GM21619 (cell line): ENCODE results near the gene CMTR1.
"Not testable (repeated sequence)": the region's sequence is repeated elsewhere in the genome, so short reads cannot be mapped to it uniquely, and the experiment has no call there.

Source experiments
- ATAC-seq: cut with Tn5 transposase; IDR thresholded peaks from one replicate; pipeline ENCODE4 v1.9.1; 2021; ENCODE audit not compliant: unreplicated experiment

CMTR1 gene

DNA sequence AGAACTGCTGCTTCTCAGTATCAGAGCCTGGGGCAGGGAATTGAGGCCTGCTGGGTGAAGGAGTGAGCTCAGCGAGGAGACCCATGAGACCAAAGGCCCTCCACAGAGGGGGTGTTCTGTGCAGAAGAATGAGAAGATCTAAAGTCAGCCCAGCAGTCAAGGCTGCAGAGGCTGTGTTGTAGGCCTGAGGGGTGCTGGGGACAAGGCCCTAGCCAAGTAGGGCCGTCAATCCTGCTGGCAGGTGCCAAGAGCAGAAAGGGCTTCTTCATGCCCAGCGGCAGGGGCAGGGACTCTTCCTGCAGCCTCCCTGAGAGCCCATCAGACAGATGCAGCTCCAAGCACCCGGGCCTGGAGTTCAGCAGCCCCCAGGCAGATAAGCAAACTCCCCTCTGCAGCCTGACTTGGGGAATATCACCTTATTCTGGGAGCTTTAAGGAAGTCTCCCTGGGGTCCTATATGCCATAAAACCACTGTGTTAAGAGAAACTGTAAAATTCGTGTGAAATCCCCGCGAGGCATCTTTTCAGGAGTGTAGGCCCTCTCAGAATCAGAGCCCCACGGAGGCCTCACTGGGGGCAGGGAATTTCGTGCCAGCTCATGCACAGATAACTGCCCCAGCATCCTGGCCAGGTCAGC, 57.6 kb downstream of the CMTR1 start:
- ATAC-seq = no peak

DNA sequence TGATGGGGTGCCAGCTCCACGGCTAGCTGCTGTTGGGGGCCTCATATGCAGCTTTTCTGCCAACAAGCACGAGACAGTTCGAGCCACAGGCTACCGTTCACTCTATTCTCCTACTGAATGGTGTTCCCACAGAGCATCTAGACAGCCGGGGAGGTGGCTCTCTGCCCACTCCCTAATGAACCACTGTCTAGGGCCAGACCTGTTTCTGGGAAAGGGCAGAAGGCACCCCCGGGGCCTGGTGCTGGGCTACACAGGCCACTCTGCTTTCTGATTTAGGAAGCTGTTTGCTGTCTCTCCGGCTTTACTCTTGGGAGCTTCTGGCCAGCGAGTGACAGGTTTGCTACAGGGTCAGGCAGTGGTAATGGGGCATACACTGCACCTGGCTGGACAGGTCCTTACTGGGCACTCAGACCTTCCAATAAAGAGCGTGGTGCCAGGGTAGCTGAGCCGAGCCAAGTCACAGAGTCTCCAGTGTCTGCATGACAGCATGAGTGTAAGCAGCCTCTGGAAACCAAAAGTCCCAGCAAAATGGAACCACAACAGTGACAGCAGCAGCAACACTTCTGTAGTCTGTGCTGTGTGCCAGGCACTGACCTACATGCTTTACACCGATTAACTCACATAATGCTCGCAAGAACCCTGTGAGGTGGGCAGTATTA, 58.3 kb downstream of the CMTR1 start:
- ATAC-seq = no peak

DNA sequence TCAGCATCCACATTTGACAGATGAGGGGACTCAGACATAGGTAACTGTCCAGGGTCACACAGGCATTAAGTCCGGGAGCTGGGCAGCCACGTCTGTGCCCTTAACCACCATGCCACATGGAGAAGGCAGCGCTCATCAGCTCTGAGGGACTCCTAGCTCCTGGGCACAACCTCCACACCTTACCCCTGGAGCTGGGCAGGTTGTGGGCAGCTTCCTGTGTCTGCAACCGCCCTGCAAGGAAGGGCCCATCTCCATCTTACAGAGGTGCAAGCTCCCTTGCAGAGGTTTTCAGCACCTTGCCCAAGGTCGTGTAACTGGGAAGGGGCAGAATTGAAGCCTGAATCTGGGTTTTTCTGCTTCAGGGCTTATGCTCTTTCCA, 58.8 kb downstream of the CMTR1 start:
- no peak for ATAC-seq

DNA sequence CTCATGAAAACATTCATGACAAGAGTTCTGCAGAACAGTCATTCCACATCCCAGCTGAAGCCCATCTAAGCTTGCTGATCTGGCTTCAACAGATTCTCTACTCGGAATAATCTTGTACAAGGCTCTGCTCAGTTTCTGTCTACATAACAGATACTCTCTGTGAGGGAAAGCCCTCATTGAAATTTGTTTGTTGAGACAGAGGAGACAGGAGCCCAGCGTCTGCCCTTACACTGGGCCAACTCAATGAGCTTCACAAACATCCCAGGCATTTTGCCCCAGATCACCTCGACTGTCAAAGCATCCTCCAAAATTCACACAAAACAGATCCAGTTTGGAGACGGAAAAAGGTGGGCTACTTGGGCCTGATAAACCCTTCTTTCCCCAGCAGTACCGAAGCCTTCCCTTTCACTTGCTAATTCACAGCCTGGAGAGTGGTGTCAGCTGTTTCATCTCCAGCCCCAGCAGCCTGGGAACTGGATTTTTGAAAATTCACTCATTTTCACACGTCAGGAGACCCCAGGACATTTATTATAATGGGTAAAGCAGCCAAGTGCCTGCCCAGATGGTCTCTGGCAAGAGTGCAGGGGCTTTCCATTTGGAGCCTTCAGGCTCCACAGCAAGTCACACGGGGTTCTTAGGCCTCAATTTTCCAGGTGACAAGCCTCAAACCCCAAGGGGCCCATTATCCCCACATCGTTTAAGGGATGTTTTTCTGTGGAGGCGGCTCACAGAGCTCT, 59.4 kb downstream of the CMTR1 start:
- ATAC-seq = no peak

DNA sequence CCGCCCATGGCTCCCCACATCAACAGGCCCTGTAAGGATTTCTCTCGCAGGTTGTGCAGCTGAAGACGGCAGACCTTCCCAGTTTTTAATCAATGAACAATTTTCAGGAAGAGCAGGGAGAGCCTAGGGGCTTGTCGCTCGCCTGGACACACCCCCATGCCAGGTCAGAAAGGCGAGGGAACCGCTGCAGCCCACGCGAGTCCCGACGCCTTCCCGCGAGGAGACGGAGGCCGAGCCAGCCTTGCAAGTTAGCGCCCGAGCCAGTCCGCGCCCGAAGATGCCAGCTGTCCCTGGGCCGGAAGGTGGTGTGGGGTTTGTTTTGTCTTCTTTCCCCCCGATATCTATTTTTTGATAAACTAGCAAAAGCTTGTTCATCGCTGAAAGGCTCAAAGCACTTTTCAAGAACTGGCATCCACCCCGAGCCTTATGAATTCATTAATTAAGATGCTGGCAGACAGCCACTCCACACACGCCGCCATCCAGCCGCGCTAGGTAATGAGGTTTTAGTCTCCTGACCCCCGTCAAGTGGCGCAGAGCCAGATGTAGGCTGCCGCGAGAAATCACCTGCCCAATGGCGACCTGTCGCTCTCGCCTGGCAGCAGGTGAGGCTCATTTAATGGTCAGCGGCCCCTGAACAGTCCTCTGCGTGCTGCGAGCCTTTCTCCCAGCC, 60.1 kb downstream of the CMTR1 start:
- ATAC-seq = no peak

DNA sequence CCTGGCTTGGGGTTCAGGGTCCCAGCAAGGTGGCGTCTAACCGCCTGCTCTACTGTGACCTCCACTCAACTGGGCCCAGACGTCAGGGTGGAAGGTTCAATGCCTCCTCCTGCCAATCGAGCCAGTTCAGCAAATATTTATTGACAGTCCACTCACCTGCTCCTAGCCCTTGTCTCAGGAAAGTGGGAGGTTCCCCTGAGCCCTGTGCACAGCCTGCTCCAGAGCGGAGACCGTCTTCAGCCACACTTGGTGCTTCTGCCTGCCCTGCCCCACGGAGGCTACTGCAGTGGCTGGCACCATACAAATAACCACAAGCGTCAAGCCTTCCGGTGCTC, 60.6 kb downstream of the CMTR1 start:
- no peak for ATAC-seq

DNA sequence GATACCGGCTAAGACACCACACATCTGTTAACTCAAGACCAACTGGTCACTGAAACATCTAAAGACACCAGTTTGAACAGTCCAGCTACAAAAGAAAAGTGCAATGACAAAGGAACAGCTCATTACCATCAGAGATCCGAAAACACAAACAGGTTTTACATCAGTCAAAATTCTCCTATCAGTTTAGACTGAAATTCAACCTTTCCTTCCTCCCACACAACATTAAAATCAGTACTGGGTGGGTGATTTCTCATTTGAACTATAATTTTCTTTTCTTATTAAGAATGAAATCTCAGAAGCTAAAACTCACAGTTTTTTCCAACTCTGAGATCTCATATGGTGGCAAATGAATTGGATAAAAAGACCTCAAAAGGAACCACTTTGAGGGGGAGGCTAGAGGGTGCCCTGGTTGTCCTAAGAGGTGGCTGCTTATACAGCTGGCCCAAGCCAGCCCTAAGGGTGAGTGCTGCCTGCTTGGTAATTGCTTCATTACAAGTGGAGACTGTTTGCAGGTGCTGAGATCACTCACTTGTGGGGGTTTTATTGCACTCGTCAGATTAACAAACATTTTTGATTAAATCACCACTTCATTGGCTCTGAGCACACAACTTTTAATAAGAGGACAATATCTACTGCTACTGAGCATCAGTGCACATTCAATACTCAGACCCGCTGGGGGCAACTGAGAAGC, 62.4 kb downstream of the CMTR1 start:
- no peak for ATAC-seq

DNA sequence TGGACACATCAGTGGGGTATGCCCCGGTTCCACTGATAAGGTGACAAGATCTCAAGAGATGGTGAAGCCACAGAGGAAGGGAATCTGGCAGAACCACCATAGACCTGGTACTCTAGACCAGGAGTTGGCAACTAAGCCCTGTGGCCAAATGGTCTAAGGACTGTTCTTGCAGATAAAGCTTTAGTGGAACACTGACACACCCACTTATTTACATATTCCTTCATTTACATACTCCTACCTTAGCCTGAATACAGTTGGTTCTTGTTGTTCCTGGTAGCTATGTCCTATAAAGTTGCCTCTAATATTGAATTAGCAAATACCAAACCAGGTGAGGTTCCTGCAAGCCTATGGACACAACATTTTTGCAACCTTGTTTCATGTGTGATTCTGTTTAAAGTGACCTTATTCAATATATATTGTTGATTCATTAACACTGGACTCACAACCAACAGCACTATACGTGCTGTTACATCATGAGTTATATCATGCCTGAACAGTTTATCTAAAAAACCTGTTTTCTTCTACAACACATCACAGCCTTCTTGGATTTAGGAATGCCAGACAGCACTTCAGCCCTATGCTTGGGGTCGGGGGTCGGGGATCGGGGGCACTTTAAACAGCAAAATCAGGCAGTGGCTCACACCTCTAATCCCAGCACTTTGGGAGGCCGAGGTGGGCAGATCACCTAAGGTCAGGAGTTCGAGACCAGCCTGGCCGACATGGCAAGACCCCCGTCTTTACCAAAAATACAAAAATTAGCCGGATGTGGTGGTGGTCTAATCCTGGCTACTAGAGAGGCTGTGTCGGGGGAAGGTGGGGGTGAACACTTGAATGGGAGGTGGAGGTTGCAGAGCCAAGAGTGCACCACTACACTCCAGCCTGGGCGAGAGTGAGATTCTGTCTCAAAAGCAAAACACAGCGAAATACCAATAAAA, 64.2 kb downstream of the CMTR1 start:
- ATAC-seq = no peak

DNA sequence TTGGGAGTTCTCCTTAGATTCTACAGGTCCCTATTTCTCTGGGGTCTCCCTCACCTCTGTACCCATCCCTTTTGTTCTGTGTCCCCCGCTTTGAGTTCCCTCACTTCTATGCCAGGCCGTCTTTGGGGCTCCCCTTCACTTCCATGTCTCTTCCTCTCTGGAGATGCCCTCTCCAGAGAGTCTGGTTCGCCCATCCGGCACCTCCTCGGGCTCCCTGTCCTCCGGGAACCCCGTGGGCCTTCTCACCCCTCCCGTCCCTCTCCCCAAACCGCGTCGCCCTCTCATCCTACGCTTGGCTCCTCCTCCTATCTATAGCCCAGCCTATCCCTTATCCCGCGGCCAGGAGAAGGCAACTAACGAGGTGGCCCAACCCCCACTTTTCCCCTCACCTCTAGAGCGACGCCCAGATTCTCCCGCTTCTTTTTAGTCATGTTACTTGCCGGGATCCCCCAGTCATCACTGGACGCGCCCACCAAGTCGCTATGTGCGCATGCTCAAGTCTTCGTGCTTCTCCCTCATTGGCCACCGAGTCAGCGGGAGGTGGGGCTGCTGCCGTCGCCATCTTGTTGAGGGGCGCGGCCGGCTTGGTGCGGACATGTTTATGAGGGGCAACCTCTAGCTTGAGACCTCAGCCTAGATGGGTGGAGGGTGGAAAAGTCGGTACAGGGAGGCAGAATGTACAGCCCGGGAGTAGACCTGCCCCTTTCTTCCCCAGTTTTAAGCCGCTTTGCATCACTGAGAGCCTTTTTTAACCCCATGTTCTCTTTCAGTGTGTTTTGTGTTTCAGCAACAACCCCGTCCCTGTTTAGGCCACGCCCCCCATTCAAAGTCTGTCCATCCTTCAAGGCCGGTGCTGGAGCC, 66.6 kb downstream of the CMTR1 start, which contains the start of gene CCDC167:
TSS of gene CCDC167 (minus strand) at position 461 of the 861 bp plus-strand sequence. CDS start at position 431, 30 bp downstream.
- peak; percentile 82 for ATAC-seq

DNA sequence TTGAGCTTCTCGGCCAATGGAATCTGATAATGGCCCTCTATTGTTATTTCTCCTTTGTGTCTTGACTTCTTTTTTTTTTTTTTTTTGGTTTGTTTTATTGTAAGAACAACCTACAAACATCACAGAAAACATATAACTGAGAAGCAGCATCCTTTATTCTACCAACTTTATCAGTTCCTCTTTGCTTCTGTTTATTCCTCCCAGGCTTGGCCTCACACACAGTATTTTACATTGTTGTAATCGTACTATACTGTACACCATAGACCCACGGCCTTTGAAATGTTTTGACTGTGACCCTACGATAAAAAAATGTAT, 67.2 kb downstream of the CMTR1 start:
- ATAC-seq = no peak

DNA sequence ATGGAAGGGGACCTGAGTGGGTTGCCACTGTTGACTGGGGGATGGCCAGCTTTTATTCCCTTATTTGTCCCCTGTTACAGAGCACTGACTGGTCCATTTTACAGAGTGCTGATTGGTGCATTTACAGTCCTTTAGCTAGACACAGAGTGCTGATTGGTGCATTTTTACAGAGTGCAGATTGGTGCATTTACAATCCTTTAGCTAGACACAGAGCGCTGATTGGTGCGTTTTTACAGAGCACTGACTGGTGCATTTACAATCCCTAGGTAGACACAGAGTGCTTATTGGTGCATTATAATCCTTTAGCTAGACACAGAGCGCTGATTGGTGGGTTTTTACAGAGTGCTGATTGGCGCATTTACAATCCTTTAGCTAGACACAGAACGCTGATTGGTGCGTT, 67.9 kb downstream of the CMTR1 start:
- ATAC-seq = not testable (repeated sequence)

DNA sequence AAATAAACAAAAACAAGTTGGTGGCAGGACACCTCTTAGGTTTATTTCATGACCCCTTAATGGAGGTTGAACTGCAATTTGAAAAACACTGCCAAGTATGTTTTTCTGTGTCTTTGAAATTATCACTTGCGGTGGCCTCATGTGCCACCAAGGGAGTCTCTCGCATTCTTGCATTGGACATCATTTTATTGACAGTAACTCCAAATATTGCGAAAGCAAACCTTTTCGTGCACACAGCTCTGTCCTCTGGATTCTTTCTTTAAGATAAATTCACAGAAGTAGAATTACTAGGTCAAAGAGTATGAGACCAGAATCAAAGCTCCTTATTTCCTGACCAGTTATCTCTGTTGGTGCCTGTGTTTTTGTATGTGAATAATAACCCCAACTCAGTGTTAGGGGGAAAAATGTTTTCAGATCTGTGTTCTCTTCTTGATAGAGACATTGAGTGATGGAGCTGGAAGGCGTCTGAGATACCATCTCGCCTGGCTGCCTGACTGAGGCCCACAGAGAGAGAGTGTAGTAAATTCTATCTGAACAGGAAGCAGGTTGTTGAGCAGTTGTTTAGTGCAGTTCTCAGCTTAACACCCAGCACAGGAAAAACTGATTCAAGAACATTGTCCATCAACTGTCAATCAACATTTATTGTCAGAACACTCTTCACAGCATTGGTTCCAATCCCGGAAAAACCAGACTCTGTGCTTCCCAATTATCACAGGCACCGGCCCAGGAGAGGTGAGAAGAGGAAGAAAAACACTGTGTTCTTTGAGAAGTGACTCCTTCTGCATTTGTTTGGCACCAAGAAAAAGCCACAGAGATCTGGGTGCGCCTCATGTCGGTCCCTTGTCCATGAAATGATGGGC, 68.8 kb downstream of the CMTR1 start:
- ATAC-seq = no peak

DNA sequence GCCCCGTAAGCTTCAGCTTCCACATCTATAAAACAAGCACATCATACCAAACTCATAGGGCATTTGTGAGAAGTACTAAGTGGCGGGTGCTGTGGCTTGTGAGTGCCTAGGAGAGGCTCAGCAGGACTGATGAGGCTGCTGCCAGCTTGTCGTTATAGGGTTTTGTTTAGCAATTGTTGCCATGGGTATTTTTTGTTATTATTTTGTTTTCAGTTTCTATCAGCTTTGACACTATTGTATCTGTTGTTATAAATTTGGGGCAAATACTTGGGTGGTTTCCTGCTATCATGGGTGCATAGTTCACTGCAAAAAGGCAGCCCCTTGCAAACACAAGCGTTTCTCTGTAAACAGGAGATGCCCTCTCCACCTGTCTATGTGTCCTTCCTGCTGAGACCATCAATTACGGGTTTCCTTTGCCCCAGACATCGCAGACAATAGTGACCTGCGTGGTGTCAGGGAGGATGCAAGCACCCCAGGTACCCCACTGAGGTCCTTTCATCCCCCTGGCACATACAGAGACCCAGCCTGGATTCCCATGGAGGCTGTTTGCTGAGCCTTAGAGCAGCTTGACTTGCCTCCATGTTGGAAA, 69.8 kb downstream of the CMTR1 start:
- no peak for ATAC-seq

DNA sequence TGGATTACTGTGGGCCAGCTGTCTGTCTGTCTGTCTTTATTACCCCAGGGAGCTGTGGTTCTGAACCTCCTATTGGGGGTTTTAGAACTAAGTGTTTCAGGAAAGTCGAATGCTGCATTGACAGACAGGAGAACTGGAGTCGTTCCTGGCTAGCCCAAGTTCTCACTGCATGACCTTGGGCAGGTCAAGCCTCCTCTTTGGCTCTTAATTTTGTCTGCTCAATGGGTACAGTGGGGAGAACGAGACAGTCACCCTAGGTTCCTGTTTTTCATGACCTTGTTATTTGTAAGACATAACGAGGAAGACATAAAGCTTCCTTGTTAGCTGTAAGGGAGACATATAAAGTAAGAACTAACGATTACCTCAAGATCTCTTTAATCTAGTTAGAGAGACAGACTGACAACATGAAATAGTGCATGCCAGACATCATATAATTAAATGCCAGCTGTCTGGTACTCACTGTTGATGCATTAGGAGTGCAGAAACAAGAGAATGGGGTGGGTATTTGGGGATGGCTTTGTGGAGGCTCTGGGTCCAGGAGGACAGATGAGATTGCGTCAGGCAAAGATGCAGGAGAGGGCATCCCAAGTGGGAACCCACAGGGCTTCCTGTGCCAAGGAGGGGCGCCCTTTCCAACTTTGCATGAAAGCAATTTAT, 70.4 kb downstream of the CMTR1 start:
- ATAC-seq = no peak

DNA sequence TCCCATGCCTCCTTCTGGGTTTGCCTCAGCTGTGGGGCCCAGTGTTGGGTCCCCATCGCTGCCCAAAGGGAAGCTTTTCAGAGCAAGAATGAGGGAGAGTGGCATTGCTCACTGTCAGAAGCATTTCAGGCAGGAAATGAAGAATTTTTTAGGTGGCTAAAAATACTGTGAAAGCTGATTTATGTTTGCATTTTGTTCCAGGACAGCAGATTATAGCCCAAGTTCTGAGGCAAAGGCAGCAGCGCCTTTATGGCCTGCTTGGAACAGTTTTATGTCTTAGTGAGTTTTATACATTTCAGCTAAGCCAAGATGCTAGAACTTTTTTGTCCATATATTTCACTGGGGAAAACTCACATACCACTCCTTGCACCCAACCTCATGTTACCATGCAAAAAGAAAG, 71.0 kb downstream of the CMTR1 start:
- ATAC-seq = no peak

DNA sequence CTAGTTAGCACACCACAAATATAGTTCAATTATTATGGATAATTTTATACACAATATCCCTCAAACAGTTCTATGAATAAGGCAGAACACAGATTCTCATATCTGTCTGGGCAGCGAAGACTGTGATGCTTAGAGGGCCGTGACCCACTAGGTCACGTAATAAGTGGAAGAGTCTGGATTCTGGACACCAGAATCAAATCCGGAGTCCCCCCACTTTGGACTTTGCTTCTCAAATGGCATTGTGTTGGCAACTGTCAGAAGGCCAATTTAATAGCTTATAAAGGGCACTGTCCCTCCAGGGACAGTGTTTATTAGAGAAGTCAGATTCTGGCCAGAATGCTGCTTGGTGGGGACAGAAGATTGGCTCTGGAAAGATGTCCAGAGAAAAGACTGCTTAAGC, 73.5 kb downstream of the CMTR1 start:
- ATAC-seq = no peak

DNA sequence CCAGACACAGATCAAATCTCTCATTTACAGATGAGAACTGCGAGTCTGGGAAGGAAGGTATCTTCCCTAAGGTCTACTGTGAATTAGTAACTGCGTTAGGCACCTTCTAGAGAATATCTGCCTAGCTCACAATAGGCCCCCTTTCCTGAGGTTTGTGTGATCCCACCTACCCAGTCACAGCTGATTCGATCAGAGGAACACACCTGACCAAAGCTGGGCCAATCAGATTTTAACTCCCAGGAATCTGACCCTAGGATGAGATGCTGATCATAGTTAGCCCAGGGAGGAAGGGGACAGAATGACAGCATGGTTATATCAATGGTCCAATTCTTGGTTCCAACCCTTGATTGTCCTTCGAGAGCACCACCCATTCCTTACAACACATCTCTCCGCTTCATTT, 74.1 kb downstream of the CMTR1 start:
- no peak for ATAC-seq
